K562 (cell line): ENCODE data around the gene NFIB. TPM values are rescaled to one million over a fixed set of nuclear protein-coding genes. Genes with fewer than 3 reads are reported as not detected.

Source experiments
- ATAC-seq: fragments of 200-7000 bp; cut with Tn5 transposase; 3 replicates; pipeline ENCODE4 v1.9.1; 2020; ENCODE audit warnings: moderate library complexity
- BruUV-seq: library from RNA; stranded (reverse); fragments of 400-500 nt; replicated peaks from 2 replicates; lab custom pipeline; 2021; lab: Mats Ljungman, UMichigan
- CTCF ChIA-PET: fragments of 300-600 bp; formaldehyde crosslinking; extraction: SDS; loops from one replicate; lab custom pipeline; 2021; ENCODE audit warnings: low intra/inter-chr PET ratio; lab: Yijun Ruan, JAX
- POLR2A ChIA-PET: fragments of 300-600, 350-650 bp; sonication (Branson Sonifier 250); formaldehyde crosslinking; extraction: SDS; loops from one replicate; lab custom pipeline; 2021; ENCODE audit warnings: antibody characterized with exemption, inconsistent platforms; lab: Yijun Ruan, JAX
- DNase-seq, 4 experiments: peaks; one replicate each; pipeline versions ENCODE4 v3.0.0 to v3.0.0-alpha.2; 2011 to 2018; ENCODE audit warnings: low spot score in 3 of 4, mixed read lengths in 3 of 4; ENCODE audit errors: extremely low read depth in 1 of 4
- FAIRE-seq: peaks from 2 replicates; lab custom pipeline; 2011; peaks lifted over from hg19 to GRCh38; lab: Jason Lieb, UNC
- H2AFZ ChIP-seq: 2 replicates; pipeline ENCODE4 v1.6.0; 2011; ENCODE audit warnings: low read depth, low read length, control low read depth, inconsistent platforms
- H3K27ac ChIP-seq: fragments of 200-600 bp; 3 replicates; pipeline ENCODE4 v1.8.0; 2011; ENCODE audit warnings: low read depth, mild to moderate bottlenecking, control low read depth, inconsistent platforms, low read length, moderate library complexity, mixed read lengths; ENCODE audit errors: extremely low read depth
- H3K27me3 ChIP-seq, 2 experiments: fragments of 300-600 bp in 1 of 2; 2 replicates in 1 of 2; 3 replicates in 1 of 2; pipeline versions ENCODE4 v1.6.0 to v1.8.0; 2011; ENCODE audit warnings: inconsistent platforms in 2 of 2, low read length in 2 of 2, mild to moderate bottlenecking in 1 of 2, mixed read lengths in 1 of 2, moderate library complexity in 1 of 2; ENCODE audit not compliant: control insufficient read depth in 2 of 2, insufficient read depth in 2 of 2
- H3K36me3 ChIP-seq: fragments of 300-600 bp; 3 replicates; pipeline ENCODE4 v1.8.0; 2011; ENCODE audit warnings: mild to moderate bottlenecking, low read length, inconsistent platforms; ENCODE audit not compliant: control insufficient read depth, insufficient read depth
- H3K4me1 ChIP-seq, 2 experiments: fragments of 200-600 bp in 1 of 2; replicated peaks in 1 of 2; 2 replicates in 1 of 2; 3 replicates in 1 of 2; pipeline versions ENCODE4 v1.5.1 to v1.8.0; 2011; ENCODE audit warnings: inconsistent platforms in 2 of 2, low read length in 2 of 2, mild to moderate bottlenecking in 1 of 2, mixed read lengths in 1 of 2, moderate library complexity in 1 of 2; ENCODE audit not compliant: control insufficient read depth in 2 of 2, insufficient read depth in 2 of 2
- H3K4me2 ChIP-seq: 2 replicates; pipeline ENCODE4 v1.6.1; 2011; ENCODE audit warnings: low read length, control low read depth, inconsistent platforms, mixed read lengths; ENCODE audit not compliant: insufficient read depth
- H3K4me3 ChIP-seq: fragments of 200-600 bp; sonication (generic), shearing (Covaris generic); 2 replicates; pipeline ENCODE4 v1.5.1; 2016; ENCODE audit warnings: control low read depth, inconsistent platforms
- H3K79me2 ChIP-seq: fragments of 200-600 bp; 3 replicates; pipeline ENCODE4 v1.8.0; 2011; ENCODE audit warnings: low read length, inconsistent platforms; ENCODE audit not compliant: control insufficient read depth, insufficient read depth
- H3K9ac ChIP-seq, 2 experiments: 2 replicates each; pipeline versions ENCODE4 v1.6.0 to v1.6.1; 2011; ENCODE audit warnings: low read depth in 2 of 2, low read length in 2 of 2, control low read depth in 1 of 2, inconsistent platforms in 1 of 2, mild to moderate bottlenecking in 1 of 2, mixed read lengths in 1 of 2; ENCODE audit not compliant: insufficient read depth in 1 of 2
- H3K9me1 ChIP-seq: one replicate; pipeline ENCODE4 v1.6.0; 2011; ENCODE audit warnings: inconsistent platforms, mild to moderate bottlenecking, low read length, moderate library complexity; ENCODE audit not compliant: control insufficient read depth, insufficient read depth
- H3K9me3 ChIP-seq: replicated peaks from 2 replicates; pipeline ENCODE4 v1.5.1; 2011; ENCODE audit warnings: low read depth, low read length, inconsistent platforms; ENCODE audit not compliant: control insufficient read depth, insufficient read depth
- H4K20me1 ChIP-seq: replicated peaks from 2 replicates; pipeline ENCODE4 v1.6.1; 2011; ENCODE audit warnings: low read length, inconsistent platforms, mixed read lengths; ENCODE audit not compliant: control insufficient read depth, insufficient read depth
- BRD4 ChIP-seq: fragments of 200-600 bp; sonication (generic); IDR thresholded peaks from 2 replicates; pipeline ENCODE4 v1.6.1; 2017; ENCODE audit warnings: inconsistent platforms
- CHD1 ChIP-seq: fragments of 200-600 bp; sonication (generic); IDR thresholded peaks from one replicate; pipeline ENCODE4 v1.6.1; 2012; ENCODE audit warnings: mild to moderate bottlenecking, moderate library complexity, low read length, inconsistent platforms
- HNRNPK ChIP-seq: fragments of 200-400 bp; formaldehyde crosslinking; IDR thresholded peaks from one replicate; pipeline ENCODE4 v1.6.1; 2018; ENCODE audit warnings: mild to moderate bottlenecking, low read depth, low read length; ENCODE audit not compliant: poor library complexity, severe bottlenecking
- KHSRP ChIP-seq: fragments of 450-650 bp; IDR thresholded peaks from 2 replicates; pipeline ENCODE4 v1.6.1; 2017
- NBN ChIP-seq: fragments of 450-650 bp; IDR thresholded peaks from 2 replicates; pipeline ENCODE4 v1.6.1; 2016; ENCODE audit warnings: low read depth, mild to moderate bottlenecking
- PHB ChIP-seq: fragments of 250-450 bp; sonication (Bioruptor Pico); IDR thresholded peaks from 2 replicates; pipeline ENCODE4 v1.5.0; 2021
- PURB ChIP-seq: sonication (generic); formaldehyde crosslinking; IDR thresholded peaks from 2 replicates; pipeline ENCODE4 v1.9.0; 2021; ENCODE audit warnings: low read depth, mild to moderate bottlenecking, missing genetic modification reagents
- RFX1 ChIP-seq: fragments of 450-650 bp; IDR thresholded peaks from 2 replicates; pipeline ENCODE4 v1.6.1; 2016; ENCODE audit warnings: mild to moderate bottlenecking, moderate library complexity
- SMC3 ChIP-seq: conservative IDR thresholded peaks from 2 replicates; pipeline ENCODE4 v1.6.1; 2011; ENCODE audit warnings: low read depth, low read length, improper control_type of control experiment; ENCODE audit not compliant: insufficient read depth
- whole genome bisulfite sequencing: fragments of 100-300 bp; shearing (Covaris generic); methylation state at CpG from one replicate; pipeline ENCODE4 v1.1.6; 2016; ENCODE audit warnings: low coverage, mixed read lengths; ENCODE audit not compliant: insufficient coverage; ENCODE audit errors: missing lambda C conversion rate; 5-methylcytosine and 5-hydroxymethylcytosine counted together
- in situ Hi-C: fragments of 300-500 bp; cut with MboI; formaldehyde crosslinking; loops from 4 replicates; pipeline ENCODE4 v1.15.0; 2018; ENCODE audit warnings: inconsistent platforms, mixed read lengths
- intact Hi-C: fragments of 100-400 bp; cut with micrococcal nuclease; formaldehyde crosslinking; loops from 2 replicates; pipeline ENCODE4 v1.14.2; 2022
- polyA plus RNA-seq, 8 experiments: library from polyadenylated mRNA; depleted of rRNA in 4 of 8; stranded (reverse) in 5 of 8; unstranded in 3 of 8; fragments of >200 nt; fragmentation: Nextera tagmentation in 2 of 8; fragmentation: Illumina TruSeq in 1 of 8; extraction: Ambion mirVana in 2 of 8; extraction: Trizol in 1 of 8; gene quantifications; 2 replicates each; pipeline versions ENCODE4 v1.2.1 to v1.2.3, GENCODE V29; 2011 to 2014; ENCODE audit warnings: inconsistent platforms in 1 of 8, missing spikeins in 1 of 8
- total RNA-seq, 7 experiments: library from RNA; depleted of rRNA in 6 of 7; stranded (reverse); fragments of >200 nt in 6 of 7; fragmentation: Illumina TruSeq in 2 of 7; extraction: Trizol in 2 of 7; gene quantifications; 2 replicates each; pipeline versions ENCODE4 v1.2.1 to v1.2.3, GENCODE V29; 2011 to 2021; ENCODE audit warnings: low replicate concordance in 1 of 7
- TF ChIP-seq, protein P1 (sequence below): fragments of 200-800 bp; sonication (Bioruptor generic); IDR thresholded peaks from 2 replicates; pipeline ENCODE4 v1.6.1; 2016; ENCODE audit warnings: missing genetic modification characterization, missing compliant biosample characterization
- TF ChIP-seq, protein P2 (sequence below): fragments of 450-650 bp; IDR thresholded peaks from 2 replicates; pipeline ENCODE4 v1.7.0; 2016; ENCODE audit warnings: borderline replicate concordance

Gene NFIB
- total and polyA plus RNA-seq, 9 of the 15 experiments (the other 6 are each of a cell fraction or from before 2014, with no cell fraction given) = 1.2 to 3.3 (median 1.9) TPM

DNA sequence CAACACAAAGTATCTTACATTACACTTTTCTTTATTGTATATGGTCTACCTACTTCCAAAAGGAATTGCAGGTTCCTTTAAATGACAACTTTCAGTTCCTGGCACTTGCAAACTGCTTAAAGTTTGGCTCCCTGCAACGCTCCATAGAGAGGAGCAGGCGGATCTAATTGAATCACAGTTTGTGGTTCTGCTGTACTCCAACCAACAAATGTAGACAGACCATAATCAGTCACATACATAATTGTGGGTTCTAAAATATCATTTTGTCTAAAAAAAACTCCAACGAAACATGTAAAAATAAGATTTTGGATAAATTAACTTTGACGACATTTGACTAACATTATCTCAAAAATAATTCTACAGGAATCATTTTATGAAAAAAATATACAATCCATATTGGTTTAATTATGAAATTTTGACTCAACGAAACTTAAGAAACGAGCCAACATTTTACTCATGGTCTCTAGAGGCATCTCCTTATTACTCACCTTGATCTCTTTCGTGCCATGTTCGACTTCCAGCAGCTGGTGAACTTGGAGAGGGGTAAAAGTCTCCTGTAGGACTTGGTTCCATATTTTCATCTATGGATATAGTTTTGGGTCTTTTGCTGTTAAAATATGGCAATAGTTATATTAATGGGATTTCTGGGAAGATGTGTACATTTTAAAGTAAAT, 167.6 kb downstream of the NFIB start (continued):
- TF ChIP-seq BRD4 (no peak), CHD1 (no peak)
- TF ChIP-seq, protein P1, sequence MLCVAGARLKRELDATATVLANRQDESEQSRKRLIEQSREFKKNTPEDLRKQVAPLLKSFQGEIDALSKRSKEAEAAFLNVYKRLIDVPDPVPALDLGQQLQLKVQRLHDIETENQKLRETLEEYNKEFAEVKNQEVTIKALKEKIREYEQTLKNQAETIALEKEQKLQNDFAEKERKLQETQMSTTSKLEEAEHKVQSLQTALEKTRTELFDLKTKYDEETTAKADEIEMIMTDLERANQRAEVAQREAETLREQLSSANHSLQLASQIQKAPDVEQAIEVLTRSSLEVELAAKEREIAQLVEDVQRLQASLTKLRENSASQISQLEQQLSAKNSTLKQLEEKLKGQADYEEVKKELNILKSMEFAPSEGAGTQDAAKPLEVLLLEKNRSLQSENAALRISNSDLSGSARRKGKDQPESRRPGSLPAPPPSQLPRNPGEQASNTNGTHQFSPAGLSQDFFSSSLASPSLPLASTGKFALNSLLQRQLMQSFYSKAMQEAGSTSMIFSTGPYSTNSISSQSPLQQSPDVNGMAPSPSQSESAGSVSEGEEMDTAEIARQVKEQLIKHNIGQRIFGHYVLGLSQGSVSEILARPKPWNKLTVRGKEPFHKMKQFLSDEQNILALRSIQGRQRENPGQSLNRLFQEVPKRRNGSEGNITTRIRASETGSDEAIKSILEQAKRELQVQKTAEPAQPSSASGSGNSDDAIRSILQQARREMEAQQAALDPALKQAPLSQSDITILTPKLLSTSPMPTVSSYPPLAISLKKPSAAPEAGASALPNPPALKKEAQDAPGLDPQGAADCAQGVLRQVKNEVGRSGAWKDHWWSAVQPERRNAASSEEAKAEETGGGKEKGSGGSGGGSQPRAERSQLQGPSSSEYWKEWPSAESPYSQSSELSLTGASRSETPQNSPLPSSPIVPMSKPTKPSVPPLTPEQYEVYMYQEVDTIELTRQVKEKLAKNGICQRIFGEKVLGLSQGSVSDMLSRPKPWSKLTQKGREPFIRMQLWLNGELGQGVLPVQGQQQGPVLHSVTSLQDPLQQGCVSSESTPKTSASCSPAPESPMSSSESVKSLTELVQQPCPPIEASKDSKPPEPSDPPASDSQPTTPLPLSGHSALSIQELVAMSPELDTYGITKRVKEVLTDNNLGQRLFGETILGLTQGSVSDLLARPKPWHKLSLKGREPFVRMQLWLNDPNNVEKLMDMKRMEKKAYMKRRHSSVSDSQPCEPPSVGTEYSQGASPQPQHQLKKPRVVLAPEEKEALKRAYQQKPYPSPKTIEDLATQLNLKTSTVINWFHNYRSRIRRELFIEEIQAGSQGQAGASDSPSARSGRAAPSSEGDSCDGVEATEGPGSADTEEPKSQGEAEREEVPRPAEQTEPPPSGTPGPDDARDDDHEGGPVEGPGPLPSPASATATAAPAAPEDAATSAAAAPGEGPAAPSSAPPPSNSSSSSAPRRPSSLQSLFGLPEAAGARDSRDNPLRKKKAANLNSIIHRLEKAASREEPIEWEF (CRISPR knock-in tag) = no peak

DNA sequence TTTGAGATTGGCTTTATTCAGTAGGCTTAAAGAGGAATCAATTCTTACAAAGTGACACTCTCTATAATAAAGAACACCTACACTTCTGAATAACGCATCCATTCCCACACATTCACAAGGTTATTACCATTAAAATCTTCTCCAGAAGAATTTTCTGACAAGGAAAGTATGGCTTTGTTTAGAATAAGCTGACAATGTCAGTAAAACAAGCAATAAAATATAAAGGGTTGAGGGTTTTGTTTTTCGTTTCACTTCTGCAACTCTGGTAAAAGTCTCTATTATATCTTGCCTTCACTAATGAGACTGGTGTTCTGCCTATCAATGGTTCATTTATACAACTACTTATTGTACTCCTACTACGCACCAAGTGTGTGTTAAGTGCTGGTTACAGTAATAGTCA, 169.7 kb downstream of the NFIB start:
- Histone ChIP-seq H3K27me3 (no peaks in the 10 kb centered on the region), H4K20me1 (no peaks in the 10 kb centered on the region), H3K4me3 (no peak overlapping the region), H3K79me2 (no peaks in the 10 kb centered on the region), H3K4me2 (no peak overlapping the region), H3K9ac (no peak overlapping the region), H3K9me3 (no peaks in the 10 kb centered on the region), H3K27ac (no peak overlapping the region), H3K4me1 (no peaks in the 10 kb centered on the region), H3K36me3 (no peaks in the 10 kb centered on the region), H2AFZ (no peak overlapping the region), H3K9me1 (no peaks in the 10 kb centered on the region)
- ATAC-seq (no peak), FAIRE-seq (no peak), DNase-seq (no peak)
- intact Hi-C loops (no loop called here), in situ Hi-C loops (no loop called here)
- TF ChIP-seq SMC3 (no peak), NBN (no peak), HNRNPK (no peak), RFX1 (no peak), KHSRP (no peak), PURB (CRISPR knock-in tag) (no peak), PHB (CRISPR knock-in tag) (no peak)
- TF ChIP-seq, protein P2, sequence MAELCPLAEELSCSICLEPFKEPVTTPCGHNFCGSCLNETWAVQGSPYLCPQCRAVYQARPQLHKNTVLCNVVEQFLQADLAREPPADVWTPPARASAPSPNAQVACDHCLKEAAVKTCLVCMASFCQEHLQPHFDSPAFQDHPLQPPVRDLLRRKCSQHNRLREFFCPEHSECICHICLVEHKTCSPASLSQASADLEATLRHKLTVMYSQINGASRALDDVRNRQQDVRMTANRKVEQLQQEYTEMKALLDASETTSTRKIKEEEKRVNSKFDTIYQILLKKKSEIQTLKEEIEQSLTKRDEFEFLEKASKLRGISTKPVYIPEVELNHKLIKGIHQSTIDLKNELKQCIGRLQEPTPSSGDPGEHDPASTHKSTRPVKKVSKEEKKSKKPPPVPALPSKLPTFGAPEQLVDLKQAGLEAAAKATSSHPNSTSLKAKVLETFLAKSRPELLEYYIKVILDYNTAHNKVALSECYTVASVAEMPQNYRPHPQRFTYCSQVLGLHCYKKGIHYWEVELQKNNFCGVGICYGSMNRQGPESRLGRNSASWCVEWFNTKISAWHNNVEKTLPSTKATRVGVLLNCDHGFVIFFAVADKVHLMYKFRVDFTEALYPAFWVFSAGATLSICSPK = no peak
- CTCF ChIA-PET = no interaction called here
- POLR2A ChIA-PET = no interaction called here
- no TSS peak for BruUV-seq
- WGBS = 25% methylated on average over 2 of the region's 3 CpGs
